Neural progenitor cell (in vitro differentiated cells): ENCODE data around the gene USP46.

Source experiments
- CTCF ChIP-seq: fragments of 200-600 bp; sonication (generic); IDR thresholded peaks from 2 replicates; pipeline ENCODE4 v1.5.1; 2017; ENCODE audit warnings: antibody characterized with exemption, mild to moderate bottlenecking
- EZH2 ChIP-seq: fragments of 200-600 bp; sonication (generic); IDR thresholded peaks from 2 replicates; pipeline ENCODE4 v1.6.1; 2017; ENCODE audit warnings: antibody characterized with exemption, mild to moderate bottlenecking, moderate library complexity

DNA sequence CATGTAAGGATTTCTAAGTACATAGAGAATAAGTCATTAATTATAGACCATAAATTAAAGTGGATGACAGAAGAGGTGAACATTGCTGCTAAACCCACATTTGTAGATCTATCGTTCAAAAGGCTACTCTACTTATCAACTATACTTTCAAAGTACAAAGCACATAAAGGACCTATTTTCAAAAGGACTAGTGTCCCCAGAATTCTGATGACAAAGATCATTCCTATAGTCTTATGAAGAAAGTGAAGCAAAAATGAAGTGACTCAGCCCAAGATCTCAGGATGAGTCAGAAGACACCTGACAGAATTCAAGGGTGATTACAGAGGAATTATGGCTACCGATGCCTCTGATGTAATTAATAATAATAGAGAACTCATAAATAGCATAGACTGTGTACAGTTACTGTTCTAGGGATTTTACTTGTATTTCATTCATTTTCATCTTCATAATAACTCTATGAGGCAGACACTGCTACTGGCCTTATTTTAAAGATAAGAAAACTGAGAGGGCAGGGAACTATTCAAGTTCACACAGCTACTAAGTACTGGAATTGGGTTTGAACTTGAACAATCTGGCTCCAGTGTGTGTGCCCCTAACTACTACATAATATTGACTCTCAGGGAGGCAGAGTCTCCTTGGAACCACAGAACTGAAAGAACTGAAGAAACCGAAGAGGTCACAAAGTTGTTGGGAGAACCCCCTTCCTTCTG lies 17.1 kb downstream of the USP46 start:
- TF ChIP-seq CTCF (no peak), EZH2 (no peak)
